ENCODE data around the gene IL36G. TPM values are rescaled to one million over a fixed set of nuclear protein-coding genes. Genes with fewer than 3 reads are reported as not detected.
"Not testable (repeated sequence)": the region's sequence is repeated elsewhere in the genome, so short reads cannot be mapped to it uniquely, and the experiment has no call there.

The IL36G gene
- polyA plus RNA-seq (2011; rRNA removed) (0.13 and 0.16 TPM in 2 replicates), polyA plus RNA-seq (2017; fragmentation: RNase III; extraction: RNeasy Plus Mini Kit Qiagen cat#74134 plus additional on column Dnase treatment) (not detected in 3 replicates), polyA minus RNA-seq (2011; rRNA and poly(A)+ RNA removed) (not detected in 2 replicates)
- not detected in 2 replicates for polyA plus RNA-seq (2012; cell fraction: cytosol; rRNA removed)
- polyA plus RNA-seq (2012; cell fraction: nucleus; rRNA removed): 0.07 TPM in 1 of 2 replicates, not detected in the other

- FAIRE-seq: no peak
- Histone ChIP-seq H3K27ac (no peak within 1 kb of the TSS), H3K4me2 (no peak within 1 kb of the TSS), H3K9me3 (no peaks in the 10 kb centered on the region), H3K4me1 (no peaks in the 10 kb centered on the region), H3K4me3 (no peak within 1 kb of the TSS)
- no peak for ATAC-seq
- TF ChIP-seq KDM5A (IDR thresholded peaks at IDR 0.05) (no peak), MAX (IDR thresholded peaks at IDR 0.05) (no peak), RAD21 (conservative IDR thresholded peaks at IDR 0.05 in 1 of 2, IDR thresholded peaks at IDR 0.05 in 1 of 2) (no peak), MAFK (IDR thresholded peaks at IDR 0.05; ENCODE audit: partially characterized antibody) (no peak), BCL3 (IDR thresholded peaks at IDR 0.05) (no peak), NPAS2 (CRISPR knock-in tag; IDR thresholded peaks at IDR 0.05; ENCODE audit: borderline replicate concordance) (no peak)
- DNase-seq (ENCODE audit: low read depth in 1 of 2, low spot score in 1 of 2): no peak
- POLR2A ChIA-PET: no interaction called here
- CTCF ChIA-PET: interaction anchor here (1.2 kb wide), 3 partner anchors 17 to 49 kb away, joined by 3 to 4 read pairs (median 3); no protein-coding TSS in a partner anchor
- WGBS (ENCODE audit: missing lambda C conversion rate): 41% methylated on average over 7 of the region's 7 CpGs
These were observed at the start of gene IL36G for GRCh38 chr2:112977559-112978056. IL36G (plus strand) TSS chr2:112978006; CDS start chr2:112978639, 633 bp downstream.

GRCh38 chr2:112933261-112933660, 44.5 kb upstream of the IL36G start:
- CTCF ChIA-PET: interaction anchor here (8.2 kb wide), 1 partner anchor 8 kb away, joined by 40 read pairs; no protein-coding TSS in a partner anchor
- no peak for FAIRE-seq
- Histone ChIP-seq H3K4me1 (no peaks in the 10 kb centered on the region), H3K9me3 (no peaks in the 10 kb centered on the region), H3K27ac (no peak overlapping the region), H3K4me3 (no peak overlapping the region), H3K4me2 (no peak overlapping the region)
- POLR2A ChIA-PET: no interaction called here
- DNase-seq (ENCODE audit: low read depth in 1 of 2, low spot score in 1 of 2): no peak
- TF ChIP-seq CHD2 (IDR thresholded peaks at IDR 0.05; ENCODE audit: low read length, partially characterized antibody) (no peak), CBX8 (IDR thresholded peaks at IDR 0.05) (no peak), FOSL2 (IDR thresholded peaks at IDR 0.05) (no peak), FOSL2 (CRISPR knock-in tag; IDR thresholded peaks at IDR 0.05) (no peak), E2F6 (IDR thresholded peaks at IDR 0.05; ENCODE audit: borderline replicate concordance, low read depth) (no peak), JUNB (IDR thresholded peaks at IDR 0.05) (no peak), KDM5A (IDR thresholded peaks at IDR 0.05) (no peak), MAFK (IDR thresholded peaks at IDR 0.05; ENCODE audit: partially characterized antibody) (no peak), MYC (IDR thresholded peaks at IDR 0.05; ENCODE audit: borderline replicate concordance, low read length) (no peak), BCL3 (IDR thresholded peaks at IDR 0.05) (no peak), TFCP2L1 (CRISPR knock-in tag; IDR thresholded peaks at IDR 0.05) (no peak), POLR2AphosphoS2 (conservative IDR thresholded peaks at IDR 0.05; ENCODE audit: low read length) (no peak), TP53 (CRISPR knock-in tag; IDR thresholded peaks at IDR 0.05) (no peak)
- ATAC-seq: peak in 1 of 2 experiments; percentile 13; a peak in 1 of 6 replicates
- 87% methylated on average over 12 of the region's 12 CpGs for WGBS (ENCODE audit: missing lambda C conversion rate)

GRCh38 chr2:112934117-112934516, 43.7 kb upstream of the IL36G start:
- H3K9me3 ChIP-seq; H3K4me3 ChIP-seq; POLR2A ChIA-PET; H3K4me2 ChIP-seq; H3K4me1 ChIP-seq; H3K27ac ChIP-seq; DNase-seq (ENCODE audit: low read depth in 1 of 2, low spot score in 1 of 2); FAIRE-seq; ATAC-seq: not testable (repeated sequence)
- CTCF ChIA-PET: interaction anchor here (8.2 kb wide), 1 partner anchor 8 kb away, joined by 40 read pairs; no protein-coding TSS in a partner anchor
- WGBS (ENCODE audit: missing lambda C conversion rate): 59% methylated on average over 2 of the region's 2 CpGs

GRCh38 chr2:112936927-112937232, 40.9 kb upstream of the IL36G start:
- DNase-seq (ENCODE audit: low read depth in 1 of 2, low spot score in 1 of 2): no peak
- CTCF ChIA-PET: no interaction called here
- H3K27ac ChIP-seq: no peak overlapping the region
- H3K4me2 ChIP-seq: no peak overlapping the region
- TF ChIP-seq RFX5 (IDR thresholded peaks at IDR 0.05): no peak
- TF ChIP-seq HOXB5 (CRISPR knock-in tag; IDR thresholded peaks at IDR 0.05): no peak
- no peak for TF ChIP-seq EP300 (IDR thresholded peaks at IDR 0.05)
- no peak for TF ChIP-seq JUNB (IDR thresholded peaks at IDR 0.05)
- TF ChIP-seq MAFK (IDR thresholded peaks at IDR 0.05; ENCODE audit: partially characterized antibody): no peak
- TF ChIP-seq HMGXB4 (CRISPR knock-in tag; IDR thresholded peaks at IDR 0.05; ENCODE audit: borderline replicate concordance): no peak
- no peak for TF ChIP-seq ZNF302 (CRISPR knock-in tag; IDR thresholded peaks at IDR 0.05)
- no peak for TF ChIP-seq FOSL2 (IDR thresholded peaks at IDR 0.05)
- TF ChIP-seq FOSL2 (CRISPR knock-in tag; IDR thresholded peaks at IDR 0.05): no peak
- H3K4me1 ChIP-seq: no peaks in the 10 kb centered on the region
- no peak for ATAC-seq
- WGBS (ENCODE audit: missing lambda C conversion rate): 50% methylated on average over 2 of the region's 2 CpGs
- FAIRE-seq: no peak
- H3K9me3 ChIP-seq: no peaks in the 10 kb centered on the region
- H3K4me3 ChIP-seq: no peak overlapping the region
- POLR2A ChIA-PET: no interaction called here
